CD4-positive, alpha-beta memory T cell (primary cell): ENCODE measurements around the gene GTPBP6. TPM values are rescaled to one million over a fixed set of nuclear protein-coding genes. Genes with fewer than 3 reads are reported as not detected.

ENCODE experiments used
- CTCF ChIA-PET: fragments of 350-600 bp; sonication (Branson Sonifier 250); formaldehyde crosslinking; loops from one replicate; lab custom pipeline; 2021; ENCODE audit warnings: inconsistent platforms; ENCODE audit not compliant: partially characterized antibody; lab: Charles Lee
- POLR2A ChIA-PET: fragments of 350-600 bp; sonication (Branson Sonifier 250); formaldehyde crosslinking; loops from one replicate; lab custom pipeline; 2021; ENCODE audit not compliant: partially characterized antibody; lab: Charles Lee
- DNase-seq, 5 donors: peaks; one replicate each; pipeline versions ENCODE4 v3.0.0 to v3.0.0-alpha.2; 2020 to 2022; ENCODE audit warnings: mixed read lengths in 1 of 5
- H3K27ac ChIP-seq: one replicate; pipeline ENCODE4 v1.7.0; 2013; ENCODE audit warnings: low read depth, low read length
- H3K27me3 ChIP-seq: 2 replicates; pipeline ENCODE4 v1.7.0; 2013; ENCODE audit warnings: mild to moderate bottlenecking, low read length, moderate library complexity; ENCODE audit not compliant: insufficient read depth
- H3K36me3 ChIP-seq: 2 replicates; pipeline ENCODE4 v1.7.0; 2013; ENCODE audit warnings: mild to moderate bottlenecking, low read length, moderate library complexity; ENCODE audit not compliant: insufficient read depth
- H3K4me1 ChIP-seq: 2 replicates; pipeline ENCODE4 v1.7.0; 2013; ENCODE audit warnings: mild to moderate bottlenecking, low read length, moderate library complexity; ENCODE audit not compliant: insufficient read depth
- H3K4me3 ChIP-seq, 2 donors: one replicate each; pipeline ENCODE4 v1.7.0; 2013; ENCODE audit warnings: low read length in 2 of 2, mild to moderate bottlenecking in 1 of 2
- H3K9me3 ChIP-seq, 2 donors: one replicate each; pipeline ENCODE4 v1.7.0; 2013; ENCODE audit warnings: low read length in 2 of 2, control low read depth in 1 of 2; ENCODE audit not compliant: control insufficient read depth in 1 of 2
- H3K27ac Mint-ChIP-seq, 7 donors: one replicate each; pipeline ENCODE4 v1.8.0; 2020 to 2021; ENCODE audit warnings: mixed read lengths in 7 of 7, mild to moderate bottlenecking in 6 of 7, inconsistent platforms in 3 of 7, moderate library complexity in 3 of 7
- H3K27me3 Mint-ChIP-seq, 2 donors: one replicate each; pipeline ENCODE4 v1.8.0; 2020 to 2021; ENCODE audit warnings: mixed read lengths in 2 of 2
- H3K36me3 Mint-ChIP-seq, 2 donors: one replicate each; pipeline ENCODE4 v1.8.0; 2020 to 2021; ENCODE audit warnings: mixed read lengths in 2 of 2, inconsistent platforms in 1 of 2, mild to moderate bottlenecking in 1 of 2
- H3K4me1 Mint-ChIP-seq, 4 donors: one replicate each; pipeline ENCODE4 v1.8.0; 2020 to 2021; ENCODE audit warnings: mixed read lengths in 4 of 4, mild to moderate bottlenecking in 1 of 4
- H3K4me3 Mint-ChIP-seq, 8 donors: one replicate each; pipeline ENCODE4 v1.8.0; 2020 to 2021; ENCODE audit warnings: mixed read lengths in 8 of 8, mild to moderate bottlenecking in 7 of 8, moderate library complexity in 6 of 8, inconsistent platforms in 3 of 8
- H3K9me3 Mint-ChIP-seq, 8 donors: one replicate each; pipeline ENCODE4 v1.8.0; 2020 to 2021; ENCODE audit warnings: mixed read lengths in 8 of 8, mild to moderate bottlenecking in 5 of 8, inconsistent platforms in 3 of 8, moderate library complexity in 1 of 8
- intact Hi-C: fragments of 100-400 bp; cut with micrococcal nuclease; formaldehyde crosslinking; loops from one replicate; pipeline ENCODE4 v1.15.1; 2023
- polyA plus RNA-seq, 2 donors: library from polyadenylated mRNA; unstranded; fragments of 300-500 nt; fragmentation: Illumina TruSeq; gene quantifications; one replicate each; pipeline ENCODE4 v1.2.3, GENCODE V29; 2021
- total RNA-seq, 2 experiments: library from RNA; stranded (reverse); gene quantifications; one replicate each; pipeline ENCODE4 v1.2.3, GENCODE V29; 2021

Gene GTPBP6
- total RNA-seq (10 to 100 TPM; 77.1 to 79.3 TPM), polyA plus RNA-seq (10 to 100 TPM; 34.8 to 49.4 TPM)

DNA sequence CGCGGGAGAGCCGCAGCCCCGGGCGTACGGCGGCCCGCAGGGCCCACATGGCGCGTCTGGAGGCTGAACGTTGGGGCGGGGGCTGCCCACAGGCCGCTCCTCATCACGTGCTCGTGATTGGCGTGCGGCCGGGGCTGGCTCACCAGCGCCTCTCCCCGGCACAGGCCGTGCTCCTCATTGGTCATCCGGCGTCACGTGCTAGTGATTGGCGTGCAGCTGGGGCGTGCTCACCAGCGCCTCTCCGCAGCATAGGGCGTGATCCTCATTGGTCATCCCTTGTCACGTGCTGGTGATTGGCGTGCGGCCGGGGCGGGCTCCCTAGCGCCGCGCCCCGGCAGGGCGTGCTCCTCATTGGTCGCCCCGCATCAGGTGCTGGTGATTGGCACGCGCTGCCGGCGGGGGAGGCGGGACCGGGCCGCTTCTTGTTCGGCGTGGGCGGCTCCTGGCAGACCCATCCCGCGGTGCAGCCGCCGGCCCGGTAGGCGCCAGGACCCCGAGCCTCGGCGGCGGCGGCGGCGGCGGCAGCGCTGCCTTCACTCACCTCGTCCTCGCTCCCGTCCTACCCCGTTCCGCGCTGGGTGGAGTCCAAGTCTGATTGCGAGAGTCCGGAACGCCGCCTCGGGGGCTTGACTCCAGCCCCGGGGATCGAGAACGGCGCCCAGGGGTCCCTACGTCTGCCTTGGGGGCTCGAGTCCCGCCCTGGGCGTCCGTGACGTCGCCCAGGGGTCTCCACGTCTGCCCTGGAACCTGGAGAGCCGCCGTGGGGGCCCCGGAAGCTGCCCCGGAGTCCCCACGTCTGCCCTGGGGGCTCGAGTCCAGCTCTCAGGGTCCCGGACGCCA lies at the start of gene GTPBP6:
TSS of gene GTPBP6 (minus strand) at position 58 of the 840 bp plus-strand sequence. CDS start at position 49, 9 bp downstream.
- peaks cover 11% of the 10 kb centered on the region for H3K36me3 ChIP-seq
- H3K36me3 Mint-ChIP-seq: peaks cover 0 to 17% of the 10 kb centered on the region in 2 donors
- peak within 1 kb of the TSS; percentile 95 to 100 (median 99) for H3K27ac Mint-ChIP-seq
- H3K27me3 Mint-ChIP-seq: peaks cover 2 to 4% of the 10 kb centered on the region in 2 donors
- ChIA-PET CTCF (no interaction called here), POLR2A (no interaction called here)
- peak within 1 kb of the TSS; percentile 42 to 76 for H3K4me3 ChIP-seq
- peaks cover 41% of the 10 kb centered on the region for H3K4me1 ChIP-seq
- H3K4me1 Mint-ChIP-seq: peaks cover 20 to 40% (median 27%) of the 10 kb centered on the region in 4 donors
- intact Hi-C loops: loop anchor here (1.0 to 5.0 kb wide), 4 partner anchors 36 to 888 kb away; no protein-coding TSS in a partner anchor
- peak within 1 kb of the TSS; percentile 85 for H3K27ac ChIP-seq
- no peaks in the 10 kb centered on the region for H3K27me3 ChIP-seq
- H3K4me3 Mint-ChIP-seq: peak within 1 kb of the TSS; percentile 87 to 97 (median 94)
- no peaks in the 10 kb centered on the region for H3K9me3 ChIP-seq
- peaks cover 0 to 11% (median 0%) of the 10 kb centered on the region in 8 donors for H3K9me3 Mint-ChIP-seq
- peak; percentile 98 to 100 (median 99) for DNase-seq

GRCh38 chrX:367866-368265 lies 49.3 kb upstream of the GTPBP6 start:
- H3K4me3 Mint-ChIP-seq: no peak overlapping the region
- Histone ChIP-seq H3K4me1 (no peaks in the 10 kb centered on the region), H3K9me3 (no peaks in the 10 kb centered on the region), H3K27me3 (no peaks in the 10 kb centered on the region), H3K4me3 (no peak overlapping the region), H3K27ac (no peak overlapping the region), H3K36me3 (no peaks in the 10 kb centered on the region)
- peaks cover 0 to 3% of the 10 kb centered on the region in 2 donors for H3K36me3 Mint-ChIP-seq
- peaks cover 11 to 12% of the 10 kb centered on the region in 2 donors for H3K27me3 Mint-ChIP-seq
- intact Hi-C loops: no loop called here
- peaks cover 0 to 2% (median 0%) of the 10 kb centered on the region in 8 donors for H3K9me3 Mint-ChIP-seq
- ChIA-PET POLR2A (no interaction called here), CTCF (no interaction called here)
- no peak for DNase-seq
- H3K4me1 Mint-ChIP-seq: peaks cover 7 to 20% (median 13%) of the 10 kb centered on the region in 4 donors
- H3K27ac Mint-ChIP-seq: no peak overlapping the region

GRCh38 chrX:367349-367748 lies 48.8 kb upstream of the GTPBP6 start:
- Mint-ChIP-seq H3K4me3 (no peak overlapping the region), H3K4me1 (peaks cover 7 to 16% (median 11%) of the 10 kb centered on the region in 4 donors), H3K27me3 (peaks cover 8 to 10% of the 10 kb centered on the region in 2 donors), H3K27ac (no peak overlapping the region), H3K36me3 (peaks cover 2 to 4% of the 10 kb centered on the region in 2 donors), H3K9me3 (peaks cover 0 to 2% (median under 1%) of the 10 kb centered on the region in 8 donors)
- intact Hi-C loops: no loop called here
- CTCF ChIA-PET: no interaction called here
- H3K4me3 ChIP-seq: no peak overlapping the region
- DNase-seq: no peak
- H3K9me3 ChIP-seq: no peaks in the 10 kb centered on the region
- no peaks in the 10 kb centered on the region for H3K4me1 ChIP-seq
- H3K27ac ChIP-seq: no peak overlapping the region
- H3K36me3 ChIP-seq: no peaks in the 10 kb centered on the region
- POLR2A ChIA-PET: no interaction called here
- H3K27me3 ChIP-seq: no peaks in the 10 kb centered on the region

GRCh38 chrX:363621-364375 lies 45.2 kb upstream of the GTPBP6 start:
- ChIA-PET POLR2A (no interaction called here), CTCF (no interaction called here)
- Mint-ChIP-seq H3K4me3 (no peak overlapping the region), H3K27me3 (no peaks in the 10 kb centered on the region), H3K4me1 (peaks cover 3 to 7% (median 5%) of the 10 kb centered on the region in 4 donors), H3K36me3 (peaks cover 15 to 29% of the 10 kb centered on the region in 2 donors), H3K9me3 (peaks cover 0 to 16% (median 13%) of the 10 kb centered on the region in 8 donors), H3K27ac (no peak overlapping the region)
- Histone ChIP-seq H3K27me3 (no peaks in the 10 kb centered on the region), H3K9me3 (no peaks in the 10 kb centered on the region), H3K4me3 (no peak overlapping the region), H3K36me3 (no peaks in the 10 kb centered on the region), H3K4me1 (no peaks in the 10 kb centered on the region), H3K27ac (no peak overlapping the region)
- DNase-seq: no peak
- intact Hi-C loops: no loop called here

- Histone ChIP-seq H3K4me3 (no peak overlapping the region), H3K27me3 (no peaks in the 10 kb centered on the region), H3K4me1 (peaks cover under 1% of the 10 kb centered on the region), H3K36me3 (no peaks in the 10 kb centered on the region), H3K27ac (no peak overlapping the region), H3K9me3 (no peaks in the 10 kb centered on the region)
- DNase-seq: no peak
- Mint-ChIP-seq H3K27ac (no peak overlapping the region), H3K36me3 (peaks cover 15 to 29% of the 10 kb centered on the region in 2 donors), H3K4me1 (peaks cover 3 to 7% (median 5%) of the 10 kb centered on the region in 4 donors), H3K9me3 (peaks cover 0 to 18% (median 13%) of the 10 kb centered on the region in 8 donors), H3K4me3 (no peak overlapping the region), H3K27me3 (no peaks in the 10 kb centered on the region)
- intact Hi-C loops: no loop called here
- POLR2A ChIA-PET: no interaction called here
- CTCF ChIA-PET: no interaction called here
Observed at GRCh38 chrX:362937-363620, 44.5 kb upstream of the GTPBP6 start.

DNA sequence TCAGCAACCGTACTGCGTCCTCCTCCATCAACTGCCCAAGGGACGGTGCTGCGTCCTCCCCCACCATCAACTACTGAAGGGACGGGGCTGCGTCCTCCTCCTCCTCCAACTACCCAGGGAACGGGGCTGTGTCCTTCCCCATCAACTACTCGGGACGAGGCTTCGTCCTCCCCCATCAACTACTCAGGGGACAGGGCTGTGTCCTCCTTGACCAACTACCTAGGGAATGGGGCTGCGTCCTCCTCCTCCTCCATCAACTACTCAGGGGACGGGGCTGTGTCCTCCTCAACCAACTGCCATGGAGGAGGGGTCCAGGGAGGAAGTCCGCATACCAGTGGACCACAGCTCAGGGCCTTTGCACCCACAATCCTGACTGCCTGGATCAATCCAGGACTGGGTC lies 43.8 kb upstream of the GTPBP6 start:
- Mint-ChIP-seq H3K27ac (no peak overlapping the region), H3K27me3 (no peaks in the 10 kb centered on the region), H3K4me1 (peaks cover 5 to 9% (median 6%) of the 10 kb centered on the region in 4 donors), H3K4me3 (no peak overlapping the region), H3K36me3 (peaks cover 22 to 34% of the 10 kb centered on the region in 2 donors), H3K9me3 (peaks cover 2 to 24% (median 16%) of the 10 kb centered on the region in 8 donors)
- peaks cover 6% of the 10 kb centered on the region for H3K4me1 ChIP-seq
- no peaks in the 10 kb centered on the region for H3K9me3 ChIP-seq
- H3K36me3 ChIP-seq: no peaks in the 10 kb centered on the region
- intact Hi-C loops: no loop called here
- H3K27ac ChIP-seq: no peak overlapping the region
- no peaks in the 10 kb centered on the region for H3K27me3 ChIP-seq
- POLR2A ChIA-PET: no interaction called here
- H3K4me3 ChIP-seq: no peak overlapping the region
- CTCF ChIA-PET: no interaction called here
- DNase-seq: no peak
